Adipose tissue (tissue), 3 donors: ENCODE data around the gene PANK3. TPM values are rescaled to one million over a fixed set of nuclear protein-coding genes. Genes with fewer than 3 reads are reported as not detected.

Experiments used
- H3K27ac ChIP-seq: one replicate; pipeline ENCODE4 v1.5.1; 2013; ENCODE audit warnings: low read depth, low read length
- WGBS, 3 donors: extraction: QIAGEN DNeasy Blood & Tissue Kit; methylation state at CpG; one replicate each; pipeline ENCODE4 v1.1.7; 2013; 5-methylcytosine and 5-hydroxymethylcytosine counted together
- polyA plus RNA-seq, 3 donors: library from polyadenylated mRNA; stranded (reverse); fragments of 200-250 nt; gene quantifications; one replicate each; pipeline ENCODE4 v1.2.3, GENCODE V29; 2013
- donor health status: healthy with polysubstance abuse.
- donor health status: Bipolar disorder and iron deficiency.
- donor health status: healthy.

PANK3 gene
- polyA plus RNA-seq, 3 donors: 5.5 to 12.0 (median 9.7) TPM

DNA sequence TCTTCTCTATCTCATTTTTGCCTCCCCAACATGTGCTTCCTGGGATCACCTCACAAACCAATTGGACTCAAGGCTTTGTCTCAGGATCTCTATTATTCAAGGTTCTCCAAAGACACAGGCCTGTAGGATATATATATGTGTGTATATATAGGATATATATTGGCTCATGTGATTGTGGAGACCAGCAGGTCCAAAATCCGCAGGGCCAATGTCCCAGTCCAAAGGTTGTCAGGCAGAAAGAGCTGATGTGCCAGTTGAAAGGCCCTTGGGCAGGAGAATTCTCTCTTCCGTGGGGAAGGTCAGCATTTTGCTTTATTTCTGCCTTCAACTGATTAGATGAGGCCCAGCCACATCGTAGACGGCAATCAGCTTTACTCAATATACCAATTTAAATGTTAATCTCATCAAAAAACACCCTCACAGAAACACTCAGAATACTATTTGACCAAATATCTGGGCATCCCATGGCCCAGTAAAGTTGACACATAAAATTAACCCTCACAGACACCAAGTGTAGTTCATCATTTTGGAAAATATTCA lies 51.3 kb downstream of the PANK3 start:
- WGBS, 3 donors: 84 to 93% (median 88%) methylated on average over 4 of the region's 4 CpGs
- no peak overlapping the region for H3K27ac ChIP-seq

DNA sequence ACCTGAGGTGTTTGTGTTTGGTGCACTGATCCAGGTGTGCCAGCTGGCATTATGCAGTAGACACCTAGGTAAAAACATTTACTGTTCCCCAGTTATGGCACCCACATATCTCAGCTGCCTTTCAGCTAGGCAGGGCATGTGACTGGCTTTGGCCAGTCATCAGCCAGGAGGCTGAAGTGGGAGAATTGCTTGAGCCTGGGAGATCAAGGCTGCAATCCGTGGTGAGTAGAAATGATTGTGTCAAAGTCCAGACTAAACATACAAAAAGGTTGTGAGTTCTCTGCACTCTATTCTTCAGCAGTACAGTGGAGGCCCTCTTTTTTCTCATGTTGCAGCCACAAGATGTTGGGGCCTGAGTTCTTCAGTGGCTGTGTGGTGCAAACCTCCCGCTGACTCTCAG lies 53.3 kb downstream of the PANK3 start:
- no peak overlapping the region for H3K27ac ChIP-seq
- WGBS, 3 donors: 60 to 79% (median 68%) methylated on average over 2 of the region's 2 CpGs

DNA sequence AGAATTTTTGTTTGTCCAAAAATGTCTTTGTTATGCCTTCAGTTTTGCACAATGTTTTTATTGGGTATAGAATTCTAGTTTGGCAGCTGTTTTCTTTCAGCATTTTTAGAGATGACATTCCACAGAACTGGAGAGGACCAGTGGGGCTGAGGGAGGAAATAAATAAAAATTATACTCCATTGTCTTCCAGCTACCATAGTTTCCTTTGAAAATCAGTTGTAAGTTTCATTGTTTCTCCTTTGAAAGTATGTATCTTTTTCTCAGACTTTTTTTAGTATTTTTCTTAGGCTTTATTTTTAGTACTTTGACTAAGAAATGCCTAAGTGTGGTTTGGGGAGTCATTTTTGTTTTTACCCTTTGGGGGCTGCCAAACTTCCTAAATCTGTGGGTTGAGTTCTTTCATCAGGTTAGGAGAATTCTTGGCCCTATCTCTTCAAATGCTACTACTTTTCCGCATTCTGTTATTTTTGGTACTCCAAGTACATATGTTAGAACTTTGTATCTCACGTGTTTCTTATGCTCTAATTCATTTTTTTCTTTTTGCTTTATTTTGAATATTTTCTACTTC lies 65.2 kb downstream of the PANK3 start:
- WGBS, 3 donors: 97 to 99% (median 98%) methylated on average over 2 of the region's 2 CpGs

GRCh38 chr5:168502563-168503237 lies 76.5 kb downstream of the PANK3 start:
- H3K27ac ChIP-seq: no peak overlapping the region
- WGBS, 3 donors: 91 to 94% (median 91%) methylated on average over 7 of the region's 7 CpGs

More for the DNA sequence above, 65.2 kb downstream of the PANK3 start:
- no peak overlapping the region for H3K27ac ChIP-seq

Other genes with a start within 250 kb of the PANK3 start
- gene RARS1, start 92.9 kb downstream of the PANK3 start, polyA plus RNA-seq: 10 to 100 TPM; 29.4 to 42.2 (median 30.4) TPM
- gene FBLL1, start 50.1 kb downstream of the PANK3 start, polyA plus RNA-seq: under 1 TPM in 2 of 3 donors, not detected in 1; 0.25 to 0.54 TPM